Measurements from ENCODE around the gene UGT3A2. TPM values are rescaled to one million over a fixed set of nuclear protein-coding genes. Genes with fewer than 3 reads are reported as not detected.

UGT3A2 gene
- total RNA-seq, 3 donors from 2014 or later (not counting 1 experiment from before 2014, with no cell fraction given): 0.25 TPM; not detected in 1

- H3K27ac Mint-ChIP-seq: no peak overlapping the region
Observed at GRCh38 chr5:36052538-36052937, 14.1 kb downstream of the UGT3A2 start.

GRCh38 chr5:36049949-36050348 is 16.7 kb downstream of the UGT3A2 start:
- no peaks in the 10 kb centered on the region for H3K27me3 ChIP-seq (ENCODE audit: control insufficient read depth, insufficient read depth, low read length)
- H3K4me3 ChIP-seq (ENCODE audit: low read length): no peak overlapping the region
- no peak overlapping the region for H3K27ac Mint-ChIP-seq
- peaks cover 0 to 2% of the 10 kb centered on the region in 2 donors for H3K9me3 Mint-ChIP-seq
- intact Hi-C loops (cut with micrococcal nuclease): no loop called here
- peaks cover 3 to 12% of the 10 kb centered on the region in 2 donors for H3K27me3 Mint-ChIP-seq (ENCODE audit: low read depth in 2 of 2)
- WGBS (ENCODE audit: insufficient coverage): 92% methylated on average over 1 of the region's 4 CpGs
- H3K4me1 Mint-ChIP-seq: no peaks in the 10 kb centered on the region
- H3K9me3 ChIP-seq (ENCODE audit: control insufficient read depth, insufficient read depth, low read length): no peaks in the 10 kb centered on the region
- no peaks in the 10 kb centered on the region for H3K4me1 ChIP-seq (ENCODE audit: control insufficient read depth, insufficient read depth, low read length)
- ATAC-seq (no peak), DNase-seq (no peak)
- no peaks in the 10 kb centered on the region for H3K36me3 Mint-ChIP-seq
- no peak for TF ChIP-seq CTCF (IDR thresholded peaks at IDR 0.05)
- no peak overlapping the region for H3K4me3 Mint-ChIP-seq
- no peak overlapping the region for H3K27ac ChIP-seq (ENCODE audit: low read length)
- H3K36me3 ChIP-seq (ENCODE audit: control insufficient read depth, insufficient read depth, low read length): no peaks in the 10 kb centered on the region

More at GRCh38 chr5:36052538-36052937, 14.1 kb downstream of the UGT3A2 start:
- Histone ChIP-seq H3K27ac (ENCODE audit: low read length) (no peak overlapping the region), H3K27me3 (ENCODE audit: control insufficient read depth, insufficient read depth, low read length) (no peaks in the 10 kb centered on the region), H3K4me1 (ENCODE audit: control insufficient read depth, insufficient read depth, low read length) (no peaks in the 10 kb centered on the region), H3K36me3 (ENCODE audit: control insufficient read depth, insufficient read depth, low read length) (no peaks in the 10 kb centered on the region), H3K9me3 (ENCODE audit: control insufficient read depth, insufficient read depth, low read length) (no peaks in the 10 kb centered on the region), H3K4me3 (ENCODE audit: low read length) (no peak overlapping the region)
- H3K27me3 Mint-ChIP-seq (ENCODE audit: low read depth in 2 of 2): peaks cover 3 to 20% of the 10 kb centered on the region in 2 donors
- intact Hi-C loops (cut with micrococcal nuclease): no loop called here
- no peak overlapping the region for H3K4me3 Mint-ChIP-seq
- TF ChIP-seq CTCF (IDR thresholded peaks at IDR 0.05): no peak
- H3K9me3 Mint-ChIP-seq: peaks cover 0 to 2% of the 10 kb centered on the region in 2 donors
- DNase-seq (no peak), ATAC-seq (no peak)
- H3K36me3 Mint-ChIP-seq: no peaks in the 10 kb centered on the region
- H3K4me1 Mint-ChIP-seq: no peaks in the 10 kb centered on the region

- H3K27ac Mint-ChIP-seq: no peak overlapping the region
Observed at GRCh38 chr5:36047384-36048160, 19.1 kb downstream of the UGT3A2 start.

More at GRCh38 chr5:36047384-36048160, 19.1 kb downstream of the UGT3A2 start:
- Histone ChIP-seq H3K36me3 (ENCODE audit: control insufficient read depth, insufficient read depth, low read length) (no peaks in the 10 kb centered on the region), H3K4me1 (ENCODE audit: control insufficient read depth, insufficient read depth, low read length) (no peaks in the 10 kb centered on the region), H3K27me3 (ENCODE audit: control insufficient read depth, insufficient read depth, low read length) (no peaks in the 10 kb centered on the region), H3K27ac (ENCODE audit: low read length) (no peak overlapping the region), H3K4me3 (ENCODE audit: low read length) (no peak overlapping the region), H3K9me3 (ENCODE audit: control insufficient read depth, insufficient read depth, low read length) (no peaks in the 10 kb centered on the region)
- no peak for ATAC-seq
- DNase-seq: no peak
- 85% methylated on average over 3 of the region's 3 CpGs for WGBS (ENCODE audit: insufficient coverage)
- Mint-ChIP-seq H3K4me1 (no peaks in the 10 kb centered on the region), H3K4me3 (no peak overlapping the region), H3K36me3 (no peaks in the 10 kb centered on the region), H3K27me3 (ENCODE audit: low read depth in 2 of 2) (peaks cover 2 to 5% of the 10 kb centered on the region in 2 donors), H3K9me3 (peaks cover 0 to 2% of the 10 kb centered on the region in 2 donors)
- no peak for TF ChIP-seq CTCF (IDR thresholded peaks at IDR 0.05)
- intact Hi-C loops (cut with micrococcal nuclease): no loop called here
